Ishikawa (cell line): ENCODE measurements around the gene HLCS.

ENCODE experiments used
- CEBPB ChIP-seq: IDR thresholded peaks from 2 replicates; pipeline ENCODE4 v1.6.1; 2012
- CREB1 ChIP-seq: IDR thresholded peaks from 2 replicates; pipeline ENCODE4 v1.6.1; 2012; ENCODE audit warnings: low read depth
- EGR1 ChIP-seq: IDR thresholded peaks from 2 replicates; pipeline ENCODE4 v1.6.1; 2012
- EP300 ChIP-seq: IDR thresholded peaks from 2 replicates; pipeline ENCODE4 v1.6.1; 2012; ENCODE audit warnings: borderline replicate concordance
- FOXM1 ChIP-seq: IDR thresholded peaks from 2 replicates; pipeline ENCODE4 v1.6.1; 2012; ENCODE audit warnings: low read depth, borderline replicate concordance
- NFIC ChIP-seq: IDR thresholded peaks from 2 replicates; pipeline ENCODE4 v1.6.1; 2012
- RAD21 ChIP-seq: IDR thresholded peaks from 2 replicates; pipeline ENCODE4 v1.6.1; 2012; ENCODE audit warnings: low read depth
- TAF1 ChIP-seq: IDR thresholded peaks from 2 replicates; pipeline ENCODE4 v1.6.1; 2012; ENCODE audit warnings: low read depth, mild to moderate bottlenecking
- TCF12 ChIP-seq: IDR thresholded peaks from 2 replicates; pipeline ENCODE4 v1.6.1; 2012; ENCODE audit warnings: low read depth
- TEAD4 ChIP-seq: IDR thresholded peaks from 2 replicates; pipeline ENCODE4 v1.6.1; 2012
- USF1 ChIP-seq: IDR thresholded peaks from 2 replicates; pipeline ENCODE4 v1.6.1; 2012
- YY1 ChIP-seq: IDR thresholded peaks from 2 replicates; pipeline ENCODE4 v1.6.1; 2012; ENCODE audit warnings: low read depth
- ZBTB7A ChIP-seq: IDR thresholded peaks from 2 replicates; pipeline ENCODE4 v1.6.1; 2012; ENCODE audit warnings: low read depth
- TF ChIP-seq, protein P1 (sequence below): IDR thresholded peaks from 2 replicates; pipeline ENCODE4 v1.6.1; 2012; ENCODE audit warnings: low read depth, mild to moderate bottlenecking
- TF ChIP-seq, protein P2 (sequence below): IDR thresholded peaks from 2 replicates; pipeline ENCODE4 v1.6.1; 2012

HLCS gene

GRCh38 chr21:36792505-36792967 lies 173.9 kb downstream of the HLCS start:
- 0 out of 2 replicates have a peak, but pooled peaks have one; percentile 4 for TF ChIP-seq USF1
- TF ChIP-seq CEBPB = no peak

DNA sequence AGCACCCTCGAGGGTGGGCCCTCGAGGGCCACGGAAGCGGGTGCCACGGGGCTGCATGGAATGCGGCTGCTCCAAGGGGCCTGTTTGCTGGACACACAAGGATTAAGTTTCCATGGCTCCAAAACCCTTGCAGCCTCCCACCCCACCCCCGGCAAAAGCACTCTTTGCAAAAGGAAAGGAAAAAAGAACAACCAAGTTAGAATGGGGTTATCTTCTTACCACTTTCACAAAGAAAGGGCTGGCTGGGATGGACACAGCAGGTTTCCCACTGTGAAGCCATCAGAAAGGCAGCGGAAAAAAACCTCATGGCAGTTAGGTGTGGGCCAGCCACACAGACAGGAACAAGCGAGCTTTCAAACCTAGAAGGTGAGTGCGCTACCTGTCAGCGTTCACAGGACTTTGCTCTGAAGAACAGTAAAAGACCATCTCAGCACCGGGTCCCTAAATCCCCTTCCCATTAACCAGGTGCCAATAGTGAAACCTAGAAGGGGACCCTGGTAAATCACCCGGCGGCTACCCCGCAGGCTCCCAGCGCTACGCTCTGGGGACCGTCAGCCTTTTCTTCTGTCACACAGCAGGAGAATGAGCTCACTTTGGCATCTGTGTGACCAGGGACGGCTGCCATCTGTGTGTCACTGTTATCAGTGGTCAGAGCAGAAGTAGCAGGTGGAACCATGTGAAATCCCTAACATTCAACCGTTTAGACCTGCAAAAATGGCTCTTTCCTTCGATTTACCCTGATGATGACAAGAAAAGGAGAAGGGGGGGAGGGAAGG lies 174.6 kb downstream of the HLCS start:
- TF ChIP-seq ZBTB7A = no peak
- TF ChIP-seq FOXM1 = no peak
- no peak for TF ChIP-seq TEAD4
- no peak for TF ChIP-seq YY1
- no peak for TF ChIP-seq USF1
- TF ChIP-seq EGR1 = no peak
- TF ChIP-seq, protein P1, sequence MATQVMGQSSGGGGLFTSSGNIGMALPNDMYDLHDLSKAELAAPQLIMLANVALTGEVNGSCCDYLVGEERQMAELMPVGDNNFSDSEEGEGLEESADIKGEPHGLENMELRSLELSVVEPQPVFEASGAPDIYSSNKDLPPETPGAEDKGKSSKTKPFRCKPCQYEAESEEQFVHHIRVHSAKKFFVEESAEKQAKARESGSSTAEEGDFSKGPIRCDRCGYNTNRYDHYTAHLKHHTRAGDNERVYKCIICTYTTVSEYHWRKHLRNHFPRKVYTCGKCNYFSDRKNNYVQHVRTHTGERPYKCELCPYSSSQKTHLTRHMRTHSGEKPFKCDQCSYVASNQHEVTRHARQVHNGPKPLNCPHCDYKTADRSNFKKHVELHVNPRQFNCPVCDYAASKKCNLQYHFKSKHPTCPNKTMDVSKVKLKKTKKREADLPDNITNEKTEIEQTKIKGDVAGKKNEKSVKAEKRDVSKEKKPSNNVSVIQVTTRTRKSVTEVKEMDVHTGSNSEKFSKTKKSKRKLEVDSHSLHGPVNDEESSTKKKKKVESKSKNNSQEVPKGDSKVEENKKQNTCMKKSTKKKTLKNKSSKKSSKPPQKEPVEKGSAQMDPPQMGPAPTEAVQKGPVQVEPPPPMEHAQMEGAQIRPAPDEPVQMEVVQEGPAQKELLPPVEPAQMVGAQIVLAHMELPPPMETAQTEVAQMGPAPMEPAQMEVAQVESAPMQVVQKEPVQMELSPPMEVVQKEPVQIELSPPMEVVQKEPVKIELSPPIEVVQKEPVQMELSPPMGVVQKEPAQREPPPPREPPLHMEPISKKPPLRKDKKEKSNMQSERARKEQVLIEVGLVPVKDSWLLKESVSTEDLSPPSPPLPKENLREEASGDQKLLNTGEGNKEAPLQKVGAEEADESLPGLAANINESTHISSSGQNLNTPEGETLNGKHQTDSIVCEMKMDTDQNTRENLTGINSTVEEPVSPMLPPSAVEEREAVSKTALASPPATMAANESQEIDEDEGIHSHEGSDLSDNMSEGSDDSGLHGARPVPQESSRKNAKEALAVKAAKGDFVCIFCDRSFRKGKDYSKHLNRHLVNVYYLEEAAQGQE = no peak
- TF ChIP-seq RAD21 = no peak
- no peak for TF ChIP-seq TCF12
- no peak for TF ChIP-seq CEBPB
- no peak for TF ChIP-seq NFIC
- TF ChIP-seq, protein P2, sequence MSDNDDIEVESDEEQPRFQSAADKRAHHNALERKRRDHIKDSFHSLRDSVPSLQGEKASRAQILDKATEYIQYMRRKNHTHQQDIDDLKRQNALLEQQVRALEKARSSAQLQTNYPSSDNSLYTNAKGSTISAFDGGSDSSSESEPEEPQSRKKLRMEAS = no peak
- TF ChIP-seq CREB1 = no peak
- no peak for TF ChIP-seq TAF1
- TF ChIP-seq EP300 = no peak

DNA sequence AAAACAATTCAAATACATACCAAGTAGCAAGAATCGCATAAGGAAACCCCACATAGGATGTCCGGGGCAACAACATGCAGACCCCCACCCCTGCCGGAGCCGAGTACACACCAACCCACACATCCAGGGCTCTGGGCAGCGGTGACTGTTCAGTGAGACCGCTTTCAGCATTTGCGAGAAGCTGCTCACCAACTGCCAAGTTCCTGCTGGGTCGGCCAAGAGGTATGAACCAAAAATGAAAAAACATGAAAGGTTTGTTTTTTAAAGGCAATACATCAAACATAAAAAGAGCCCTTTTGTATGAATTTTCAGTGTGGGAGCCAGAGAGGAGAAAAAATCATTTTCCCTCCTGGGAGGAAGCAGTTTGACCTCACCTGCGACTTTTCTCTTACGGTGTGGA lies 175.3 kb downstream of the HLCS start:
- TF ChIP-seq RAD21 (no peak), TCF12 (no peak), TAF1 (no peak), EP300 (no peak), NFIC (no peak), CREB1 (no peak), ZBTB7A (no peak), USF1 (no peak), CEBPB (no peak), EGR1 (no peak), TEAD4 (no peak), YY1 (no peak), FOXM1 (no peak)
- TF ChIP-seq, protein P1 = no peak
- TF ChIP-seq, protein P2 = no peak

GRCh38 chr21:36790616-36791015 lies 175.9 kb downstream of the HLCS start:
- TF ChIP-seq, protein P2 = no peak
- TF ChIP-seq RAD21 = no peak
- no peak for TF ChIP-seq CEBPB
- no peak for TF ChIP-seq TAF1
- TF ChIP-seq NFIC = no peak
- TF ChIP-seq, protein P1 = no peak
- TF ChIP-seq EP300 = no peak
- no peak for TF ChIP-seq EGR1
- no peak for TF ChIP-seq YY1
- TF ChIP-seq TCF12 = no peak
- TF ChIP-seq USF1 = no peak
